Hepatocyte (in vitro differentiated cells): ENCODE measurements around the gene TLE7. TPM values are rescaled to one million over a fixed set of nuclear protein-coding genes. Genes with fewer than 3 reads are reported as not detected.

ENCODE experiments used
- DNase-seq: peaks from one replicate; pipeline ENCODE4 v3.0.0-alpha.2; 2016; ENCODE audit warnings: low spot score
- H2AFZ ChIP-seq: fragments of 200-600 bp; sonication (generic); 2 replicates; pipeline ENCODE4 v1.6.0; 2016; ENCODE audit warnings: antibody characterized with exemption, mild to moderate bottlenecking
- H3K27ac ChIP-seq: fragments of 200-600 bp; sonication (generic); 2 replicates; pipeline ENCODE4 v1.5.1; 2016; ENCODE audit warnings: mild to moderate bottlenecking
- H3K27me3 ChIP-seq: fragments of 200-600 bp; sonication (generic); 2 replicates; pipeline ENCODE4 v1.6.1; 2016
- H3K36me3 ChIP-seq: fragments of 200-600 bp; sonication (generic); replicated peaks from 2 replicates; pipeline ENCODE4 v1.5.1; 2016; ENCODE audit warnings: low read depth; ENCODE audit not compliant: insufficient read depth
- H3K4me1 ChIP-seq: fragments of 200-600 bp; sonication (generic); 2 replicates; pipeline ENCODE4 v1.5.1; 2016; ENCODE audit warnings: mild to moderate bottlenecking, moderate library complexity; ENCODE audit not compliant: insufficient read depth
- H3K4me2 ChIP-seq: fragments of 200-600 bp; sonication (generic); 2 replicates; pipeline ENCODE4 v1.6.0; 2016
- H3K4me3 ChIP-seq: fragments of 200-600 bp; sonication (generic); 2 replicates; pipeline ENCODE4 v1.5.1; 2016; ENCODE audit warnings: mild to moderate bottlenecking
- H3K79me2 ChIP-seq: fragments of 200-600 bp; sonication (generic); 2 replicates; pipeline ENCODE4 v1.6.0; 2017; ENCODE audit warnings: mild to moderate bottlenecking
- H3K9me2 ChIP-seq: fragments of 200-600 bp; sonication (generic); replicated peaks from 2 replicates; pipeline ENCODE4 v1.6.0; 2017; ENCODE audit warnings: mild to moderate bottlenecking; ENCODE audit not compliant: insufficient read depth
- H3K9me3 ChIP-seq: fragments of 200-600 bp; sonication (generic); 2 replicates; pipeline ENCODE4 v1.5.1; 2016; ENCODE audit warnings: low read depth, mild to moderate bottlenecking
- H4K20me1 ChIP-seq: fragments of 200-600 bp; sonication (generic); 2 replicates; pipeline ENCODE4 v1.6.0; 2016; ENCODE audit warnings: mild to moderate bottlenecking; ENCODE audit not compliant: insufficient read depth, poor library complexity, severe bottlenecking
- CTCF ChIP-seq: fragments of 200-600 bp; sonication (generic); IDR thresholded peaks from 2 replicates; pipeline ENCODE4 v1.5.1; 2016; ENCODE audit warnings: antibody characterized with exemption, mild to moderate bottlenecking; ENCODE audit not compliant: poor library complexity
- EZH2 ChIP-seq: fragments of 200-600 bp; sonication (generic); IDR thresholded peaks from 2 replicates; pipeline ENCODE4 v1.6.1; 2016; ENCODE audit warnings: antibody characterized with exemption, mild to moderate bottlenecking, borderline replicate concordance
- EZH2phosphoT487 ChIP-seq: fragments of 200-600 bp; sonication (generic); IDR thresholded peaks from one replicate; pipeline ENCODE4 v1.6.1; 2018; ENCODE audit warnings: antibody characterized with exemption, mild to moderate bottlenecking, low read depth, moderate library complexity; ENCODE audit not compliant: unreplicated experiment, severe bottlenecking
- WGBS: methylation state at CpG from one replicate; pipeline ENCODE4 v1.1.6; 2016; ENCODE audit warnings: low lambda C conversion rate; ENCODE audit errors: missing lambda C conversion rate; 5-methylcytosine and 5-hydroxymethylcytosine counted together
- polyA plus RNA-seq: library from polyadenylated mRNA; unstranded; fragments of >200 nt; fragmentation: Nextera tagmentation; extraction: Ambion mirVana; gene quantifications from 2 replicates; pipeline ENCODE4 v1.2.1, GENCODE V29; 2016
- total RNA-seq: library from RNA; depleted of rRNA; stranded (reverse); fragments of >200 nt; gene quantifications from 2 replicates; pipeline ENCODE4 v1.2.3, GENCODE V29; 2014

TLE7 gene
- total and polyA plus RNA-seq, 2 experiments from 2014 or later = not detected

- TF ChIP-seq CTCF (no peak), EZH2phosphoT487 (no peak), EZH2 (no peak)
- DNase-seq = no peak
- no peaks in the 10 kb centered on the region for H3K36me3 ChIP-seq
- H3K4me2 ChIP-seq = no peak overlapping the region
- no peak overlapping the region for H3K4me3 ChIP-seq
- no peak overlapping the region for H2AFZ ChIP-seq
- H3K9me3 ChIP-seq = no peaks in the 10 kb centered on the region
- 74% methylated on average over 11 of the region's 11 CpGs for WGBS
- no peaks in the 10 kb centered on the region for H3K79me2 ChIP-seq
- peaks cover 7% of the 10 kb centered on the region for H3K27me3 ChIP-seq
- H3K4me1 ChIP-seq = no peaks in the 10 kb centered on the region
- no peak overlapping the region for H3K27ac ChIP-seq
- H3K9me2 ChIP-seq = no peaks in the 10 kb centered on the region
- H4K20me1 ChIP-seq = no peaks in the 10 kb centered on the region
These were observed 39.2 kb downstream of the TLE7 start for GRCh38 chr16:71402674-71403073.

DNA sequence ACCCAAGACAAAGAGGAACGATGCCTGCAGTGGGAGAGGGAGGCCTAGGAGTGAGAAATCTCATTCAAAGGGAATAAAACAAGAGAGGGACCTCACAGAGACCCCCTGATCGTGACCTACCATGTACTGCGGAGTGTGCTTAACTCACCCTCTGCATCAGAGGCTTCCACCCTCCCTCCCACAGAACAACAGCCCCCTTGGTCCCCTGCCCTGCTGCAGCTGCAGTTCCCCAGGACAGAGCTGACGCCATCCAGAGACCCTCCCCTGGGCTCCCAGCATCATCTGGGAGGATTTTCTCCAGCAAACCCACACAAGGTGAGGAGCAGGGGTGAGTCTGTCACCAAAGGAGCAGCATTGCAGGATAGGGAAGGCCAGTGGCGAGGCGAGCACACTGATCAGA lies 39.8 kb downstream of the TLE7 start:
- 78% methylated on average over 6 of the region's 6 CpGs for WGBS
- H3K4me1 ChIP-seq = no peaks in the 10 kb centered on the region
- peaks cover 1% of the 10 kb centered on the region for H3K27me3 ChIP-seq

DNA sequence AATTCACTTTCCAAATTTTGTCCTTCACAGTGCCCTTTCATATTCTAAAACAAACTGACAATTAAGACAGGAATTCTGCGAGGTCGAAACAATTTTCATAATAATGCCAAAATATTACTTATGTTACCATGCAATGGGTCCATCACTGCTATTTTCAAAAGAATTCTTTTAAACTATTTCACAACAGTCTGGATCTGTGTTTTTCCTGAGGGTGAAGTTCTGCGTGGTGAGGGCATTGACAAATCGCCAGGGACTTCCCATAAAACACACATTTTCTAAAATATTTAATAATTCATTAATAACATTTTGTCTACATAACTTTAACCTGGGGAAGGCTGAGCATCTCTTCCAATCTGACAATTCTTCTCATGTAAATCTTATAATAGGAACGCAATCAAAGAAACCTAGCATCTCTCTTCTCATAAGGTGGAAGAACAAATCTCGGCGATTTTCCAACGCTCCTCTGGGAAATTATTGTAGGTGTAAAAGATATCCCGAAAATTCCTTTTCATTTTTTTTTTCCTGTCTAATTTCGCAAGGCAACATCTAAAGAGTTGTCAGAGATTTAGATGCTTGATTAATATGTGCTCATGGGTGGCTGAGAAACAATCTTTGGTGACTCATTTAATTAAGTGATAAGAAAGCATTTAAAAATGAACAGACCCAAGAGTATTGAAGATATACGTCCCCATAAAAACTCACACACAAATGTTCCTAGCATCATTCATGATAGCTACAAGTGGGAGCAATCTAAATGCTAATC lies 41.9 kb downstream of the TLE7 start:
- H3K79me2 ChIP-seq = no peaks in the 10 kb centered on the region
- no peak overlapping the region for H3K4me3 ChIP-seq
- no peaks in the 10 kb centered on the region for H3K9me3 ChIP-seq
- H3K4me2 ChIP-seq = no peak overlapping the region
- no peaks in the 10 kb centered on the region for H3K36me3 ChIP-seq
- WGBS = 94% methylated on average over 11 of the region's 11 CpGs
- TF ChIP-seq EZH2 (no peak), EZH2phosphoT487 (no peak), CTCF (no peak)
- H3K4me1 ChIP-seq = no peaks in the 10 kb centered on the region
- H3K27ac ChIP-seq = no peak overlapping the region
- no peak for DNase-seq
- no peaks in the 10 kb centered on the region for H3K27me3 ChIP-seq
- H3K9me2 ChIP-seq = no peaks in the 10 kb centered on the region
- H4K20me1 ChIP-seq = no peaks in the 10 kb centered on the region
- H2AFZ ChIP-seq = no peak overlapping the region

More for the DNA sequence above, 39.8 kb downstream of the TLE7 start:
- Histone ChIP-seq H4K20me1 (no peaks in the 10 kb centered on the region), H3K9me2 (no peaks in the 10 kb centered on the region), H3K4me3 (no peak overlapping the region), H3K9me3 (no peaks in the 10 kb centered on the region), H3K79me2 (no peaks in the 10 kb centered on the region), H3K4me2 (no peak overlapping the region), H3K36me3 (no peaks in the 10 kb centered on the region), H2AFZ (no peak overlapping the region), H3K27ac (no peak overlapping the region)
- TF ChIP-seq EZH2 (no peak), CTCF (no peak), EZH2phosphoT487 (no peak)
- DNase-seq = no peak

DNA sequence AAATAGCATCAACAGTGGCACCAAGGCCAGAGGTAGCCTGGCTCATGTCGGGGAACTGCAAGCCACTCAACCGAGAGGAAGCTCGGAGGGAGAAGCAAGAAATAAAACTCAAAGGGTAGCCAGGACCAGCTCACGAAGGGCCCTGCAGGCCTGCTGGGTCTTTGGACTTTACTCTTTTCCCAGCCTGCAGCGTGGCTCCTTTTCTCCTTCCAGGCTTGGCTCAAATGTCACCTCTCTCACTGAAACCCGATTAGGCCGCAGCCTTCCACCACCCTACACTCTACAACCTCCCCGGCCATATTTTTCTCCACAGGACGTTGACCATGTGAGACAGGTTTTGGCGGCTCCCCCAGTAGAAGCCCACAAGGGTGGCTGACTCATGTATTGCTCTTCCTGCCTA lies 45.3 kb downstream of the TLE7 start:
- no peak overlapping the region for H3K4me2 ChIP-seq
- no peak for DNase-seq
- TF ChIP-seq EZH2phosphoT487 (no peak), CTCF (no peak), EZH2 (no peak)

More for the DNA sequence above, 45.3 kb downstream of the TLE7 start:
- Histone ChIP-seq H3K4me3 (no peak overlapping the region), H3K36me3 (no peaks in the 10 kb centered on the region), H4K20me1 (no peaks in the 10 kb centered on the region), H3K27ac (no peak overlapping the region), H2AFZ (no peak overlapping the region), H3K9me3 (no peaks in the 10 kb centered on the region), H3K9me2 (no peaks in the 10 kb centered on the region), H3K4me1 (no peaks in the 10 kb centered on the region), H3K27me3 (no peaks in the 10 kb centered on the region), H3K79me2 (no peaks in the 10 kb centered on the region)
- WGBS = 81% methylated on average over 10 of the region's 10 CpGs
